GM23338 (cell line): ENCODE data around the gene NPS. TPM values are rescaled to one million over a fixed set of nuclear protein-coding genes. Genes with fewer than 3 reads are reported as not detected.

Experiments
- ATAC-seq: fragments of 200-7000 bp; cut with Tn5 transposase; 3 replicates; pipeline ENCODE4 v1.9.1; 2020
- DNase-seq: peaks from one replicate; pipeline ENCODE4 v3.0.0-alpha.2; 2015; ENCODE audit warnings: low spot score
- H2AFZ ChIP-seq: fragments of 200-600 bp; sonication (generic); 2 replicates; pipeline ENCODE4 v1.8.0; 2016; ENCODE audit warnings: antibody characterized with exemption, mild to moderate bottlenecking, moderate library complexity
- H3F3A ChIP-seq: fragments of 200-600 bp; sonication (generic); replicated peaks from 2 replicates; pipeline ENCODE4 v1.8.0; 2017; ENCODE audit warnings: antibody characterized with exemption, mixed run types, low read depth
- H3K27ac ChIP-seq: fragments of 200-600 bp; sonication (generic); 2 replicates; pipeline ENCODE4 v1.6.1; 2016; ENCODE audit warnings: low read depth
- H3K27me3 ChIP-seq: fragments of 200-600 bp; sonication (generic); 2 replicates; pipeline ENCODE4 v1.8.0; 2016; ENCODE audit warnings: mild to moderate bottlenecking, mixed run types, moderate library complexity; ENCODE audit not compliant: insufficient read depth
- H3K36me3 ChIP-seq: fragments of 200-600 bp; sonication (generic); 2 replicates; pipeline ENCODE4 v1.8.0; 2016; ENCODE audit warnings: mild to moderate bottlenecking; ENCODE audit not compliant: insufficient read depth
- H3K4me1 ChIP-seq: fragments of 200-600 bp; sonication (generic); 2 replicates; pipeline ENCODE4 v1.8.0; 2016; ENCODE audit warnings: mild to moderate bottlenecking, moderate library complexity; ENCODE audit not compliant: insufficient read depth
- H3K4me2 ChIP-seq: fragments of 200-600 bp; sonication (generic); 2 replicates; pipeline ENCODE4 v1.7.1; 2017; ENCODE audit warnings: mixed run types
- H3K4me3 ChIP-seq: fragments of 200-600 bp; sonication (generic); 2 replicates; pipeline ENCODE4 v1.6.1; 2016; ENCODE audit warnings: mixed run types
- H3K79me2 ChIP-seq: fragments of 200-600 bp; sonication (generic); replicated peaks from 2 replicates; pipeline ENCODE4 v1.8.0; 2017; ENCODE audit warnings: mild to moderate bottlenecking; ENCODE audit not compliant: insufficient read depth
- H3K9me2 ChIP-seq: fragments of 200-600 bp; sonication (generic); 2 replicates; pipeline ENCODE4 v1.8.0; 2017; ENCODE audit not compliant: insufficient read depth
- H4K20me1 ChIP-seq: fragments of 200-600 bp; sonication (generic); replicated peaks from 2 replicates; pipeline ENCODE4 v1.8.0; 2017; ENCODE audit warnings: mild to moderate bottlenecking; ENCODE audit not compliant: insufficient read depth
- H3K27ac Mint-ChIP-seq: 2 replicates; pipeline ENCODE4 v1.8.0; 2020; ENCODE audit warnings: inconsistent platforms, mild to moderate bottlenecking, moderate library complexity, mixed read lengths
- H3K27me3 Mint-ChIP-seq: 3 replicates; pipeline ENCODE4 v1.8.0; 2022; ENCODE audit warnings: low read depth, mild to moderate bottlenecking, moderate library complexity, mixed read lengths, inconsistent platforms; ENCODE audit not compliant: insufficient read depth, poor library complexity
- H3K36me3 Mint-ChIP-seq: 3 replicates; pipeline ENCODE4 v1.8.0; 2021; ENCODE audit warnings: low read depth, mild to moderate bottlenecking, inconsistent platforms, moderate library complexity, mixed read lengths
- H3K4me1 Mint-ChIP-seq: 3 replicates; pipeline ENCODE4 v1.8.0; 2020; ENCODE audit warnings: mild to moderate bottlenecking, inconsistent platforms, mixed read lengths
- H3K4me3 Mint-ChIP-seq: 3 replicates; pipeline ENCODE4 v1.8.0; 2021; ENCODE audit warnings: moderate library complexity, mild to moderate bottlenecking, inconsistent platforms, mixed read lengths
- H3K9me3 Mint-ChIP-seq: 3 replicates; pipeline ENCODE4 v1.8.0; 2020; ENCODE audit warnings: moderate library complexity, mild to moderate bottlenecking, inconsistent platforms, mixed read lengths
- CREB1 ChIP-seq: fragments of 250-450 bp; sonication (Bioruptor Pico); IDR thresholded peaks from 2 replicates; pipeline ENCODE4 v1.5.0; 2020; ENCODE audit warnings: low read depth, mild to moderate bottlenecking, moderate library complexity
- EZH2 ChIP-seq: fragments of 200-600 bp; sonication (generic); IDR thresholded peaks from one replicate; pipeline ENCODE4 v1.8.0; 2017; ENCODE audit warnings: antibody characterized with exemption, mild to moderate bottlenecking, low read depth; ENCODE audit not compliant: unreplicated experiment
- EZH2phosphoT487 ChIP-seq: fragments of 200-600 bp; sonication (generic); IDR thresholded peaks from one replicate; pipeline ENCODE4 v1.8.1; 2018; ENCODE audit warnings: antibody characterized with exemption; ENCODE audit not compliant: unreplicated experiment
- JUNB ChIP-seq: IDR thresholded peaks from one replicate; pipeline ENCODE4 v1.6.1; 2016; ENCODE audit warnings: antibody characterized with exemption; ENCODE audit not compliant: unreplicated experiment
- NANOG ChIP-seq: IDR thresholded peaks from 2 replicates; pipeline ENCODE4 v1.6.1; 2016; ENCODE audit warnings: antibody characterized with exemption, borderline replicate concordance
- POLR2AphosphoS5 ChIP-seq: IDR thresholded peaks from 2 replicates; pipeline ENCODE4 v1.6.1; 2016; ENCODE audit warnings: antibody characterized with exemption, low read depth
- STAT1 ChIP-seq: IDR thresholded peaks from one replicate; pipeline ENCODE4 v1.6.1; 2016; ENCODE audit warnings: antibody characterized with exemption; ENCODE audit not compliant: unreplicated experiment
- ZNF114 ChIP-seq: fragments of 250-450 bp; sonication (Bioruptor Pico); IDR thresholded peaks from 2 replicates; pipeline ENCODE4 v1.5.0; 2020; ENCODE audit warnings: mild to moderate bottlenecking, moderate library complexity
- ZNF331 ChIP-seq: fragments of 250-450 bp; sonication (Bioruptor Pico); IDR thresholded peaks from 2 replicates; pipeline ENCODE4 v1.5.0; 2020; ENCODE audit warnings: low read depth, mild to moderate bottlenecking, moderate library complexity
- polyA plus RNA-seq: library from polyadenylated mRNA; unstranded; fragments of >200 nt; fragmentation: Nextera tagmentation; extraction: Ambion mirVana; gene quantifications from 2 replicates; pipeline ENCODE4 v1.2.1, GENCODE V29; 2016
- total RNA-seq: library from RNA; depleted of rRNA; stranded (reverse); fragments of >200 nt; shearing (Covaris generic); gene quantifications from 2 replicates; pipeline ENCODE4 v1.2.3, GENCODE V29; 2014
- TF ChIP-seq, protein P1 (sequence below): IDR thresholded peaks from 2 replicates; pipeline ENCODE4 v1.6.1; 2016; ENCODE audit warnings: antibody characterized with exemption
- TF ChIP-seq, protein P2 (sequence below): fragments of 250-450 bp; sonication (Bioruptor Pico); IDR thresholded peaks from 2 replicates; pipeline ENCODE4 v1.5.0; 2020; ENCODE audit warnings: mild to moderate bottlenecking, moderate library complexity
- TF ChIP-seq, protein P3 (sequence below): IDR thresholded peaks from one replicate; pipeline ENCODE4 v1.6.1; 2018; ENCODE audit warnings: antibody characterized with exemption; ENCODE audit not compliant: unreplicated experiment

NPS gene
- total and polyA plus RNA-seq, 2 experiments from 2014 or later, result not detected

DNA sequence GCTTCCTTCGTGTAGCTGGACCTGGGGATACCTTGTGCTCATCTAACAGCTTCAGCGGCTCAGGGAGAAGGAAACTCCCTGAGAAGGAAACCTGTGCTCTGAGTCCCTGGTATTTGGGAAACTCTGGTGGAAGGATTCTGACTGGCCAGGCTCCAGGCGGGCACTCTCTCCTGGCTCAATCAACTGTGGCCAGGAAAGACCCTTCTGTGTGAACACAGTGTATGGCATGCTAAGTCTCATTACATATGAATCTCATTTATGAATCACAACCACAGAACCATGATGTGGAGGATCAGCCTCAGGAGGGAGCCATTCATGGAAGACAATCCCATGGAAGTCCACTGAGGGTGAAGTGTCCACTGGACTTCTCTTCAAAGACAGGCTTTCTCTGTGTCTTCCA lies 20.9 kb downstream of the NPS start:
- H3K9me2 ChIP-seq, result peaks cover 3% of the 10 kb centered on the region; the same call in 1 of the 2 replicates
- H3K9me3 Mint-ChIP-seq, result no peaks in the 10 kb centered on the region
- H3K27ac ChIP-seq, result no peak overlapping the region
- H3K36me3 ChIP-seq, result no peaks in the 10 kb centered on the region
- no peaks in the 10 kb centered on the region for H3K27me3 Mint-ChIP-seq
- no peak overlapping the region for H3K27ac Mint-ChIP-seq
- no peak for TF ChIP-seq ZNF114 (CRISPR knock-in tag)
- no peaks in the 10 kb centered on the region for H3K36me3 Mint-ChIP-seq
- H3F3A ChIP-seq, result no peaks in the 10 kb centered on the region
- DNase-seq, result no peak
- no peaks in the 10 kb centered on the region for H4K20me1 ChIP-seq
- no peak overlapping the region for H3K4me2 ChIP-seq
- H3K4me3 ChIP-seq, result no peak overlapping the region
- no peaks in the 10 kb centered on the region for H3K27me3 ChIP-seq
- H3K4me3 Mint-ChIP-seq, result no peak overlapping the region
- no peak for ATAC-seq
- no peaks in the 10 kb centered on the region for H3K4me1 Mint-ChIP-seq
- H2AFZ ChIP-seq, result no peak overlapping the region
- no peaks in the 10 kb centered on the region for H3K79me2 ChIP-seq
- no peaks in the 10 kb centered on the region for H3K4me1 ChIP-seq

DNA sequence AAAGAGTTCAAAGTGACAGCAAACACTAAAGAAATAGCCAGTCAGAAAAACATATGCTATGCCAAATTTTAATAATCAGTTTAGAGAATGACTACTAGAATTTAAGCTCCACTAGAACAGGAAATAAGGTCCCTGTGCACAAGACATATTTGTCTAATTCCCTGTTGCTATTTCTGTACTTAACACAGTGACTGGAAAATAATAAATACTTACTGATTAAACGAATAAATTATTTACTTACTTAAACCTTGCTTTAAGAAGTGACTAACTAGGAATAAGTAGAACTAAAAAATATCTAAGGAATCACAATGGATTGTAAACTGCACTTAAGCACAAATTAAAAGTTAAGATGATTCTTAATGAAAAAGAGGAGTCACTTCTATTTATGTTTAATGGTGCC lies 22.3 kb downstream of the NPS start:
- no peak for DNase-seq
- no peak overlapping the region for H3K27ac Mint-ChIP-seq
- TF ChIP-seq POLR2AphosphoS5, result no peak
- no peak for TF ChIP-seq EZH2
- TF ChIP-seq CREB1, result no peak
- TF ChIP-seq STAT1, result no peak
- TF ChIP-seq NANOG, result no peak
- TF ChIP-seq ZNF331 (CRISPR knock-in tag), result no peak
- no peak for TF ChIP-seq EZH2phosphoT487
- TF ChIP-seq, protein P1, sequence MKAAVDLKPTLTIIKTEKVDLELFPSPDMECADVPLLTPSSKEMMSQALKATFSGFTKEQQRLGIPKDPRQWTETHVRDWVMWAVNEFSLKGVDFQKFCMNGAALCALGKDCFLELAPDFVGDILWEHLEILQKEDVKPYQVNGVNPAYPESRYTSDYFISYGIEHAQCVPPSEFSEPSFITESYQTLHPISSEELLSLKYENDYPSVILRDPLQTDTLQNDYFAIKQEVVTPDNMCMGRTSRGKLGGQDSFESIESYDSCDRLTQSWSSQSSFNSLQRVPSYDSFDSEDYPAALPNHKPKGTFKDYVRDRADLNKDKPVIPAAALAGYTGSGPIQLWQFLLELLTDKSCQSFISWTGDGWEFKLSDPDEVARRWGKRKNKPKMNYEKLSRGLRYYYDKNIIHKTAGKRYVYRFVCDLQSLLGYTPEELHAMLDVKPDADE, result no peak
- no peak for TF ChIP-seq JUNB
- TF ChIP-seq, protein P2, sequence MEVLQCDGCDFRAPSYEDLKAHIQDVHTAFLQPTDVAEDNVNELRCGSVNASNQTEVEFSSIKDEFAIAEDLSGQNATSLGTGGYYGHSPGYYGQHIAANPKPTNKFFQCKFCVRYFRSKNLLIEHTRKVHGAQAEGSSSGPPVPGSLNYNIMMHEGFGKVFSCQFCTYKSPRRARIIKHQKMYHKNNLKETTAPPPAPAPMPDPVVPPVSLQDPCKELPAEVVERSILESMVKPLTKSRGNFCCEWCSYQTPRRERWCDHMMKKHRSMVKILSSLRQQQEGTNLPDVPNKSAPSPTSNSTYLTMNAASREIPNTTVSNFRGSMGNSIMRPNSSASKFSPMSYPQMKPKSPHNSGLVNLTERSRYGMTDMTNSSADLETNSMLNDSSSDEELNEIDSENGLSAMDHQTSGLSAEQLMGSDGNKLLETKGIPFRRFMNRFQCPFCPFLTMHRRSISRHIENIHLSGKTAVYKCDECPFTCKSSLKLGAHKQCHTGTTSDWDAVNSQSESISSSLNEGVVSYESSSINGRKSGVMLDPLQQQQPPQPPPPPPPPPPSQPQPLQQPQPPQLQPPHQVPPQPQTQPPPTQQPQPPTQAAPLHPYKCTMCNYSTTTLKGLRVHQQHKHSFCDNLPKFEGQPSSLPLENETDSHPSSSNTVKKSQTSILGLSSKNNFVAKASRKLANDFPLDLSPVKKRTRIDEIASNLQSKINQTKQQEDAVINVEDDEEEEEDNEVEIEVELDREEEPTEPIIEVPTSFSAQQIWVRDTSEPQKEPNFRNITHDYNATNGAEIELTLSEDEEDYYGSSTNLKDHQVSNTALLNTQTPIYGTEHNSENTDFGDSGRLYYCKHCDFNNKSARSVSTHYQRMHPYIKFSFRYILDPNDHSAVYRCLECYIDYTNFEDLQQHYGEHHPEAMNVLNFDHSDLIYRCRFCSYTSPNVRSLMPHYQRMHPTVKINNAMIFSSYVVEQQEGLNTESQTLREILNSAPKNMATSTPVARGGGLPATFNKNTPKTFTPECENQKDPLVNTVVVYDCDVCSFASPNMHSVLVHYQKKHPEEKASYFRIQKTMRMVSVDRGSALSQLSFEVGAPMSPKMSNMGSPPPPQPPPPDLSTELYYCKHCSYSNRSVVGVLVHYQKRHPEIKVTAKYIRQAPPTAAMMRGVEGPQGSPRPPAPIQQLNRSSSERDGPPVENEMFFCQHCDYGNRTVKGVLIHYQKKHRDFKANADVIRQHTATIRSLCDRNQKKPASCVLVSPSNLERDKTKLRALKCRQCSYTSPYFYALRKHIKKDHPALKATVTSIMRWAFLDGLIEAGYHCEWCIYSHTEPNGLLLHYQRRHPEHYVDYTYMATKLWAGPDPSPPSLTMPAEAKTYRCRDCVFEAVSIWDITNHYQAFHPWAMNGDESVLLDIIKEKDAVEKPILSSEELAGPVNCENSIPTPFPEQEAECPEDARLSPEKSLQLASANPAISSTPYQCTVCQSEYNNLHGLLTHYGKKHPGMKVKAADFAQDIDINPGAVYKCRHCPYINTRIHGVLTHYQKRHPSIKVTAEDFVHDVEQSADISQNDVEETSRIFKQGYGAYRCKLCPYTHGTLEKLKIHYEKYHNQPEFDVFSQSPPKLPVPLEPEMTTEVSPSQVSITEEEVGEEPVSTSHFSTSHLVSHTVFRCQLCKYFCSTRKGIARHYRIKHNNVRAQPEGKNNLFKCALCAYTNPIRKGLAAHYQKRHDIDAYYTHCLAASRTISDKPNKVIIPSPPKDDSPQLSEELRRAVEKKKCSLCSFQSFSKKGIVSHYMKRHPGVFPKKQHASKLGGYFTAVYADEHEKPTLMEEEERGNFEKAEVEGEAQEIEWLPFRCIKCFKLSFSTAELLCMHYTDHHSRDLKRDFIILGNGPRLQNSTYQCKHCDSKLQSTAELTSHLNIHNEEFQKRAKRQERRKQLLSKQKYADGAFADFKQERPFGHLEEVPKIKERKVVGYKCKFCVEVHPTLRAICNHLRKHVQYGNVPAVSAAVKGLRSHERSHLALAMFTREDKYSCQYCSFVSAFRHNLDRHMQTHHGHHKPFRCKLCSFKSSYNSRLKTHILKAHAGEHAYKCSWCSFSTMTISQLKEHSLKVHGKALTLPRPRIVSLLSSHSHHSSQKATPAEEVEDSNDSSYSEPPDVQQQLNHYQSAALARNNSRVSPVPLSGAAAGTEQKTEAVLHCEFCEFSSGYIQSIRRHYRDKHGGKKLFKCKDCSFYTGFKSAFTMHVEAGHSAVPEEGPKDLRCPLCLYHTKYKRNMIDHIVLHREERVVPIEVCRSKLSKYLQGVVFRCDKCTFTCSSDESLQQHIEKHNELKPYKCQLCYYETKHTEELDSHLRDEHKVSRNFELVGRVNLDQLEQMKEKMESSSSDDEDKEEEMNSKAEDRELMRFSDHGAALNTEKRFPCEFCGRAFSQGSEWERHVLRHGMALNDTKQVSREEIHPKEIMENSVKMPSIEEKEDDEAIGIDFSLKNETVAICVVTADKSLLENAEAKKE (CRISPR knock-in tag), result no peak
- TF ChIP-seq, protein P3, sequence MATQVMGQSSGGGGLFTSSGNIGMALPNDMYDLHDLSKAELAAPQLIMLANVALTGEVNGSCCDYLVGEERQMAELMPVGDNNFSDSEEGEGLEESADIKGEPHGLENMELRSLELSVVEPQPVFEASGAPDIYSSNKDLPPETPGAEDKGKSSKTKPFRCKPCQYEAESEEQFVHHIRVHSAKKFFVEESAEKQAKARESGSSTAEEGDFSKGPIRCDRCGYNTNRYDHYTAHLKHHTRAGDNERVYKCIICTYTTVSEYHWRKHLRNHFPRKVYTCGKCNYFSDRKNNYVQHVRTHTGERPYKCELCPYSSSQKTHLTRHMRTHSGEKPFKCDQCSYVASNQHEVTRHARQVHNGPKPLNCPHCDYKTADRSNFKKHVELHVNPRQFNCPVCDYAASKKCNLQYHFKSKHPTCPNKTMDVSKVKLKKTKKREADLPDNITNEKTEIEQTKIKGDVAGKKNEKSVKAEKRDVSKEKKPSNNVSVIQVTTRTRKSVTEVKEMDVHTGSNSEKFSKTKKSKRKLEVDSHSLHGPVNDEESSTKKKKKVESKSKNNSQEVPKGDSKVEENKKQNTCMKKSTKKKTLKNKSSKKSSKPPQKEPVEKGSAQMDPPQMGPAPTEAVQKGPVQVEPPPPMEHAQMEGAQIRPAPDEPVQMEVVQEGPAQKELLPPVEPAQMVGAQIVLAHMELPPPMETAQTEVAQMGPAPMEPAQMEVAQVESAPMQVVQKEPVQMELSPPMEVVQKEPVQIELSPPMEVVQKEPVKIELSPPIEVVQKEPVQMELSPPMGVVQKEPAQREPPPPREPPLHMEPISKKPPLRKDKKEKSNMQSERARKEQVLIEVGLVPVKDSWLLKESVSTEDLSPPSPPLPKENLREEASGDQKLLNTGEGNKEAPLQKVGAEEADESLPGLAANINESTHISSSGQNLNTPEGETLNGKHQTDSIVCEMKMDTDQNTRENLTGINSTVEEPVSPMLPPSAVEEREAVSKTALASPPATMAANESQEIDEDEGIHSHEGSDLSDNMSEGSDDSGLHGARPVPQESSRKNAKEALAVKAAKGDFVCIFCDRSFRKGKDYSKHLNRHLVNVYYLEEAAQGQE, result no peak

More for the DNA sequence above, 22.3 kb downstream of the NPS start:
- H3K27ac ChIP-seq, result no peak overlapping the region
- peaks cover 3% of the 10 kb centered on the region; the same call in 1 of the 2 replicates for H3K9me2 ChIP-seq
- H3K27me3 ChIP-seq, result no peaks in the 10 kb centered on the region
- H3K79me2 ChIP-seq, result no peaks in the 10 kb centered on the region
- Mint-ChIP-seq H3K4me3 (no peak overlapping the region), H3K27me3 (no peaks in the 10 kb centered on the region), H3K9me3 (no peaks in the 10 kb centered on the region), H3K36me3 (no peaks in the 10 kb centered on the region), H3K4me1 (no peaks in the 10 kb centered on the region)
- H3K4me2 ChIP-seq, result no peak overlapping the region
- H3K4me1 ChIP-seq, result no peaks in the 10 kb centered on the region
- H3K4me3 ChIP-seq, result no peak overlapping the region
- no peaks in the 10 kb centered on the region for H4K20me1 ChIP-seq
- no peak overlapping the region for H2AFZ ChIP-seq
- no peak for ATAC-seq
- no peaks in the 10 kb centered on the region for H3F3A ChIP-seq
- H3K36me3 ChIP-seq, result no peaks in the 10 kb centered on the region
